SHP77 treated with DMSO at 0.1 percent for 48 hours (cell line): Measurements from ENCODE around the gene NT5DC3.
"Not testable (repeated sequence)": the region's sequence is repeated elsewhere in the genome, so short reads cannot be mapped to it uniquely, and the experiment has no call there.

Experiments
- DNase-seq: peaks from one replicate; lab custom pipeline; 2025; lab: John Stamatoyannopoulos, UW

NT5DC3 gene

DNA sequence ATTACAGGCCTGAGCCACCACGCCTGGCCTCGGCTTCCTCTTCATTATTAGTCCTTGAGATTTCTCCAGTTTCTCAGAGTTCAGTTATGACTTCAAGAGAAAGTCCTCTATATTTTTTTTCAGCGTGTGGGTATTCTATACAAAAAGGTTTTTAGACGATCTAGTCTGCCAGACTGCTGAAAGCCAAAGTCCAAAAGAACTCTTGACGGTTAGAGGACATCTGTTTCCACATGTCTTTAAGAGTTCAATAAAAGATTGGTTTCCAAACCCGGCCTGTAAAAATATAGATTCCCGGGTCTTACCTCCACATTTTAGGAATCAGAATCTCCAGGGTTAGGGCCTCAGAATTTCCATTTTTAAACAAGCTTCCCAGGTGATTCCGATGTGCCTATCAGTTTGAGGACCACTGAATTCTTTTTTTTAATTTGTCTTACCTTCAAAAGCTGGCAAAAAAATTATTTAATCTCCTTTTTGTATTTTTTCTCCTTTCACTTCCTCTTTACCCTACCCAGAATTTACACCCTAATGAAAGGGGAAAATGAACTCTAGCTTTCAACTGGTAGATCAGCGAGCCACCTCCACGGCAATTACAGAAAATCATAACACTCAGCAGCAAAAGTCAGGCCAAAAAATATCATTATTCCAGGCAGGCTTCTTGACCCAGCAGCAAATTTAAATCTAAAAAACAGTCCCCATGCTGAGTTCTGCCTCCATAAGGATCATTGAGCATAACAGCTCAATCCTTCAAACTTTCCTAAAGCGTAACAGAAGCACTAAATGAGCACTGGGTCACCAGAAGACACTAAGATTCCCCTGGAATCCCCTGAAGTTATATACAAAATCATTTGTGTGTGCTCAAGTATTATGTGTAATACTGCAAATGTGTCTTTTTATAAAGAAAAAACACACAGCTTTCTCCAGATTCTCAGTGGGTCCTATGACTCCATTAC lies 8.7 kb downstream of the NT5DC3 start:
- DNase-seq: no peak

DNA sequence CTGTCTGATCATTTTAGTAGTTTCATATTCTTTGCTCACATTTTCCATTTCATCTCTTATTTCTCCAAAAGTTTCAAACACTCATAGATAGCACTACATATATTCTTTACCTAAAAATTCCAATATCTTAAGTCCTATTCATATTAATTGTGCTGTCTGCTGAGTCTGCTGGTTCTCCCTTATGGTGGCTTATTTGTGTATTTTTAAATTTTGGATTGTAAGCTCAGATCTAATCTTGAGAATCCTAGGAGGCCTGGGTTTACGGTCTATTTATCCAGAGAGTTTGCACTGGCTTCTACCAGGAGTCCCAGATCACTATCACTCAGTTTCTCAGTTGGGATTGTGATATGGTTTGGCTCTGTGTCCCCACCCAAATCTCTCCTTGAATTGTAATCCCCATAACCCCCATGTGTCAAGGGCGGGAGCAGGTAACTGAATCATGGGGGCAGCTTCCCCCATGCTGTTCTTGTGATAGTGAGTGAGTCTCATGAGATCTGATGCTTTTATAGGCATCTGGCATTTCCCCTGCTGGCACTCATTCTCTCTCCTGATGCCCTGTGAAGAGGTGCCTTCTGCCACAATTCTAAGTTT lies 10.2 kb downstream of the NT5DC3 start:
- DNase-seq: no peak

DNA sequence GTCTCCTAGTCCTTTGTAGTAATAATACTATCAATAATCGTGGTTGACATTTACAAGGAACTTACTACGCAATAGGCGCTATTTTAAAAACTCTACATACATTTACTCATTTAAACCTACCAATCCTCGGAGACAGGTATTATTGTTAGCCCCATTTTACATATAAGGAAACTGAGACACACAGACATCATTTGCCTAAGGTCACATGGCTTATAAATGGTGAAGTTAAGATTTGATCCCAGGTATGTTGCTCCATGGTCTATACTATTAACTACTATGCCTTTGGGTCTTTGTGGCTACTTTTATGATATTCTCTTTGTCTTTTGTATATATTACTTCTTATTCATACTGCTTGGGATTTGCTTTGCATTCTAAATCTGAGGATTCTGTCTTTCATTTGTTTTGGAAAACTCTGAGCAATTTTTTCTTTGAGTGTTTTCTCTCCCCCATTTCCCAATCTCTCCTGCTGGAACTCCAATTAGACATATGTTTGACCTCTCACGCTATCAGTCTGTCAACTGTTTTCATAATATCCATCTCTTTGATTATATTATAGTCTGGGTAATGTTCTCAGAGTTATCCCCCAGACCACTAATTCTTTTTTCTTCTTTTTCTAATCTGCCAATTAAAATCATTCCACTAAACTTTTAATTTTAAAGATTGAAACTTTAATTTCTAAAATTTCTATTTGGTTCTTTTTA lies 10.9 kb downstream of the NT5DC3 start:
- no peak for DNase-seq

DNA sequence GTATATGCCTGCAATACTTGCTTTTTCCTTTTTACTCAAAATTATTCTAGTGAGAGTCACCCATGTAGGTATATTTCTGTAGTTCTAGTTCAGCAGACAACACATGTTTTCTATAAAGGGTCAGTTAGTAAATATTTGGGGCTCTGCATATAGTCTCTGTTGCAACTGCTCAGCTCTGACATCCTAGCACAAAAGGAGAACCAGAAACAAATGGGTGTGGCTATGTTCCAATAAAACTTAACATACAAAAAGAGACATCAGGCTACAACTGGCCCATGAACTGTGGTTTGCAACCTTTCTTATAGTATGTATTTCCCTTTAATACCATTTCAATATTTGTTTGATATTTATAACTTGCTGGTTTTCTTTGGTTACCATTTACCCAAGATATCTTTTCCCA lies 11.9 kb downstream of the NT5DC3 start:
- no peak for DNase-seq

GRCh38 chr12:103827911-103828391 lies 13.1 kb downstream of the NT5DC3 start:
- no peak for DNase-seq

- no peak for DNase-seq
Observed at GRCh38 chr12:103824845-103825244, 16.2 kb downstream of the NT5DC3 start.

- no peak for DNase-seq
Observed at GRCh38 chr12:103824290-103824689, 16.7 kb downstream of the NT5DC3 start.

GRCh38 chr12:103823871-103824270 lies 17.2 kb downstream of the NT5DC3 start:
- DNase-seq: no peak

GRCh38 chr12:103821773-103822172 lies 19.3 kb downstream of the NT5DC3 start:
- no peak for DNase-seq

GRCh38 chr12:103820881-103821489 lies 20.0 kb downstream of the NT5DC3 start:
- DNase-seq: no peak

- no peak for DNase-seq
Observed at GRCh38 chr12:103820361-103820760, 20.7 kb downstream of the NT5DC3 start.

DNA sequence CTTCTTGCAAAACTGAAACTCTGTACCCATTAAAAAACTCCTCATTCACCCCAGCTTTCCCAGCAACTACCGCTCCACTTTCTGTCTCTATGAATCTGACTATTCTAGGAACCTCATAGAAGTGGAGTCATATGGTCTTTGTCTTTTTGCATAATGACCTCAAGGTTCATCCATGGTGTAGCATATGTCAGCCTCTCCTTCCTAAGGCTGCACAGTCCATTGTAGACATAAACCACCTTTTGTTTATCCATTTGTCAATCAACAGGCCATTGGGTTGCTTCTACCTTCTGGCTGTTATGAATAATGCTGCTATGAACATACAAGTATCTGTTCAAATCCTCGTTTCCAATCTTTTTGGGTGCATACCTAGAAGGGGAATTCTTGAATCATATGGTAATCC lies 21.1 kb downstream of the NT5DC3 start:
- no peak for DNase-seq

GRCh38 chr12:103819312-103819711 lies 21.7 kb downstream of the NT5DC3 start:
- no peak for DNase-seq

DNA sequence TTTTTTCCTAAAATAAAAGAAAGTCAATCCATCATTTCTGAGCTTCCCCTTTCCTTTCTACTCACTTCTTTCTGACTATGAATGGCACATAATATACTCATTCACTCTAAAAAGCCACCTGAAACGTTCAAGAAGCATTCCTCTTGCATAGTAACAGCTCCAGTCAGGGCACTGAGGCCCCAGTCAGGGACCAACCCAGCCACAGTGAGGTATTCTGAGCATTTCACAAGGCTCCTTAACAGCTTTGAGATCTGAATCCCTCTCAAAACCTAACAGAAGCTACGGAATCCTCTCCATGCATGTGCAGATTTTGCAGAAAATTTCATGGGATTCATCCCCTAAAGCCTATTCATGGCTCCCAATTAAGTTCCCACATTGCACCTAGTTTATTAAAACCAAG lies 23.2 kb downstream of the NT5DC3 start:
- DNase-seq: no peak

DNA sequence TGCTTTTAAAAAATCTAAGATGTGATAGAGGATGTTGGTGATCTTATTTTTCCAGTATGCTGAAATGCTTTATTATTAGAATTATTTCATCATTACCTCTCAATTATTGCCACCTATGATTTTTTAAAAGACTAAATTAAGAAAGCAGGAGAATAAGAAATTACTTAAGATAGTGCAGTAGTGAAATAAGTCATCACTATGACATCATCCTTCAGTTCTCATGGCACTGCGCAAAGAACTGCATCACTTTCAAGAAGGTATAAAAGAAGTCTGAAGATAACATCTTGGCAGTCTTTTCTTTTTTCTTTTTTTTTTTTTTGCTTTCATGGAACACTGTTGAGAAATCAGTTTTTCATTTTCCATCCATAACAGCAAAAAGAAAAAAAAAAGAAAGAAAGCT lies 24.4 kb downstream of the NT5DC3 start:
- DNase-seq: no peak

DNA sequence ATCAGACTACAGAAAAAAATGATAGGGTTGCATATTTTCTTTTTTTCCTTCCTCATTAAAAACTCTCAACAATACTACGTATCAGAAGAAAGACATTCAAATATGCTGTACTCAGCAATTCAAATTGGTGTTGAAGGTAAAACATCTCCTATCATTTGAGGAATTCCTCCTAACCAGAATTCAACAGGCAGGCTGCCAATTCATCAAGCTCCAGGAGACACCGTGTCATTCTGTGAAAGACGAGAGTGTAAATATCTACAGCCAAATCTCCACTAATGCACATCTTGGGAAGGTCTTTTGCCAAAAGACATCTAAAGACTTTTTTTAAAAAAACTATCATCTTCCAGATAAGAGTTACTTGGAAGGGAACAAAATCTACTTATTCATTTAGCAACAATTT lies 26.6 kb downstream of the NT5DC3 start:
- DNase-seq: no peak

DNA sequence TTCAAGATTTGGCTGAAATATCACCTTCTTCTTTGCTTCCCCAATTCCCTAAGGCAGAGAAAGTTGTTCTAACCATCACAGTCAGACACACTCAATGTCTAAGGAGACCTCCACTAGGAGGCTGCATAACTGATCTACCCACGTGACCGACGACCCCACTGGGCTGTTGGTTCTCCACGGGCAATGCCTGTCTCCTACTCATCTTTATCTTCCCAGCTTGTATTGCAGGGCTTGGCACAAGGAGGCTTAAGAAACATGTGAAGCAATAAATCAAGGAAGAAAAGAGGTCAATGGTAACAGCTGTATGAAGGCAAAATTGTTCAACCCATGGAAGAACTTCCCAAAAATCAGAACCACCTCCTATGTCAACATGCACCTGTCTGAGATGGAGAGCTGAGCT lies 27.1 kb downstream of the NT5DC3 start:
- no peak for DNase-seq

DNA sequence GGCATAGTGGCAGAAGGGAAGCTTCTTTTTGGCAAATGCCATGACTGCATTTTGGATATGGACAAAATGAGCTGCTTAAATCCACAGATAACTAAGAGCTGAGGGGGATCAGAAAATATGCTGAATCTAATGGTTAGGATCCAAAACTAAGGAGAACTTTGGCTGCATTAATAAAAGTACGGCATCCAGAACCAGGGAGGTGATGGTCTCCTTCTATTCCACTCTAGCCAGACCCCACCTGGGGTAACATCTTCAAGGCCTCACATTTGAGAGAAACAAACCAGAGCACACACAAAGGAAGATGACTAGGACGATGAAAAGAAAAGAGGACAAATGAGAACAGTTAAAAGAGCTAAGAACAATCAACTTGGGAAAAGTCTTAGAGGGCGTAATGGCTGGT lies 27.6 kb downstream of the NT5DC3 start:
- DNase-seq: no peak

GRCh38 chr12:103812789-103813188 lies 28.2 kb downstream of the NT5DC3 start:
- no peak for DNase-seq

DNA sequence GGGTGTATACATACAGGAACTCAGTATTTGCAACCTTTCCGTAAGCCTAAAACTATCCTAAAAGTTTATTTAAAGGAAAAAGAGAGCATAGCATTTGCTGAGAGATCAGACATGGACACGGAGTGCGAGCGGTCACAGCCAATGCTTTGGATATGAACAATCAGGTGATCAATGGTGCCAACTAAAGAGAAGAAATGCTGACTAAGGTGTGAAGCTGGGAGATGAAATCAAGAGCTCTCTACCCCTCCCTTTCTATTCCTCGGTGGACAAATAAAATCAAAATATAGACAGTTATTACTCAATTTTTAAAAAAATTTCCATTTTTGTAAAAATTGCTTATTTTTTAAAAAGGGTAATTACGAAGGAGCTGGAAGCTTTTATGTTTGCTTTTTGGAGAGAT lies 29.2 kb downstream of the NT5DC3 start:
- DNase-seq: no peak

- no peak for DNase-seq
Observed at GRCh38 chr12:103810111-103810510, 30.9 kb downstream of the NT5DC3 start.

GRCh38 chr12:103809639-103810038 lies 31.4 kb downstream of the NT5DC3 start:
- DNase-seq: not testable (repeated sequence)
